ENCODE measurements around the gene CNTNAP2.

- TF ChIP-seq CTCF (IDR thresholded peaks at IDR 0.05; ENCODE audit: low read depth, low read length, missing input control) (no peak), REST (IDR thresholded peaks at IDR 0.05) (no peak), GABPA (IDR thresholded peaks at IDR 0.05 in 1 of 2, conservative IDR thresholded peaks at IDR 0.05 in 1 of 2) (no peak), ZBTB33 (IDR thresholded peaks at IDR 0.05) (no peak), EGR1 (IDR thresholded peaks at IDR 0.05; ENCODE audit: low read depth in 2 of 2) (no peak)
- TF ChIP-seq, protein P1, sequence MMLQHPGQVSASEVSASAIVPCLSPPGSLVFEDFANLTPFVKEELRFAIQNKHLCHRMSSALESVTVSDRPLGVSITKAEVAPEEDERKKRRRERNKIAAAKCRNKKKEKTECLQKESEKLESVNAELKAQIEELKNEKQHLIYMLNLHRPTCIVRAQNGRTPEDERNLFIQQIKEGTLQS (IDR thresholded peaks at IDR 0.05), result no peak
- TF ChIP-seq, protein P2, sequence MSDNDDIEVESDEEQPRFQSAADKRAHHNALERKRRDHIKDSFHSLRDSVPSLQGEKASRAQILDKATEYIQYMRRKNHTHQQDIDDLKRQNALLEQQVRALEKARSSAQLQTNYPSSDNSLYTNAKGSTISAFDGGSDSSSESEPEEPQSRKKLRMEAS (IDR thresholded peaks at IDR 0.05), result no peak
Observed at GRCh38 chr7:146397141-146397540, 280.5 kb downstream of the CNTNAP2 start.
